SK-N-SH (cell line): Measurements from ENCODE around the gene PLOD3.

Source experiments
- CTCF ChIP-seq: fragments of 200-600 bp; sonication (generic); IDR thresholded peaks from 2 replicates; pipeline ENCODE4 v1.6.1; 2017; ENCODE audit warnings: antibody characterized with exemption, mild to moderate bottlenecking, moderate library complexity
- MAX ChIP-seq: IDR thresholded peaks from 2 replicates; pipeline ENCODE4 v1.4.0; 2012; ENCODE audit warnings: low read depth
- RFX5 ChIP-seq: IDR thresholded peaks from 2 replicates; pipeline ENCODE4 v1.6.1; 2012; ENCODE audit warnings: mild to moderate bottlenecking, improper control_type of control experiment, low read length
- SMC3 ChIP-seq: IDR thresholded peaks from 2 replicates; pipeline ENCODE4 v1.6.1; 2012; ENCODE audit warnings: low read depth, low read length, improper control_type of control experiment

- TF ChIP-seq RFX5: no peak
- no peak for TF ChIP-seq CTCF
- no peak for TF ChIP-seq SMC3
- no peak for TF ChIP-seq MAX
Observed at GRCh38 chr7:101225650-101226049, 8.3 kb upstream of the PLOD3 start.
